ENCODE results near the gene ANLN. TPM values are rescaled to one million over a fixed set of nuclear protein-coding genes. Genes with fewer than 3 reads are reported as not detected.

The ANLN gene
- total and polyA plus RNA-seq, 9 of the 15 experiments (the other 6 are each of a cell fraction or from before 2014, with no cell fraction given): 18.1 to 66.2 (median 38.7) TPM

- TF ChIP-seq ZFP91 (CRISPR knock-in tag; IDR thresholded peaks at IDR 0.05) (no peak), ASH1L (IDR thresholded peaks at IDR 0.05; ENCODE audit: borderline replicate concordance, low read depth, partially characterized antibody) (no peak), HDAC8 (tag; IDR thresholded peaks at IDR 0.05) (no peak), E2F5 (CRISPR knock-in tag; IDR thresholded peaks at IDR 0.05) (peak; percentile 70; the same call in 1 of the 2 replicates), CHD2 (IDR thresholded peaks at IDR 0.05; ENCODE audit: low read depth, low read length) (peak; percentile 30; the same call in 1 of the 2 replicates), ZNF57 (CRISPR knock-in tag; IDR thresholded peaks at IDR 0.05) (no peak), AFF1 (IDR thresholded peaks at IDR 0.05; ENCODE audit: low read depth in 1 of 2, partially characterized antibody in 2 of 2) (no peak), U2AF1 (optimal IDR thresholded peaks at IDR 0.05; ENCODE audit: low read depth, low read length) (no peak), CBX3 (IDR thresholded peaks at IDR 0.05; ENCODE audit: borderline replicate concordance in 1 of 2, low read length in 2 of 2) (no peak), YY1 (IDR thresholded peaks at IDR 0.05; ENCODE audit: borderline replicate concordance in 1 of 3, control insufficient read depth in 1 of 3, extremely low read depth in 1 of 3, insufficient read depth in 3 of 3, insufficient read length in 1 of 3, insufficient replicate concordance in 2 of 3, low read depth in 1 of 3, low read length in 2 of 3) (peak in 2 of 3 experiments; percentile 46 to 48), POLR2AphosphoS5 (IDR thresholded peaks at IDR 0.05; ENCODE audit: control insufficient read depth, insufficient read depth, low read depth, low read length) (peak; percentile 80), SMC3 (conservative IDR thresholded peaks at IDR 0.05; ENCODE audit: insufficient read depth, low read depth, low read length) (0 out of 2 replicates have a peak, but pooled peaks have one; percentile 6), CTCFL (IDR thresholded peaks at IDR 0.05; ENCODE audit: borderline replicate concordance, insufficient read depth, low read depth, low read length, poor library complexity, severe bottlenecking) (no peak), SLC30A9 (CRISPR knock-in tag; IDR thresholded peaks at IDR 0.05) (no peak), RBM39 (optimal IDR thresholded peaks at IDR 0.05; ENCODE audit: low read depth, low read length) (no peak), HMGN3 (IDR thresholded peaks at IDR 0.05; ENCODE audit: borderline replicate concordance, extremely low read depth, insufficient read length, low read depth, low read length) (peak; percentile 84)
These were observed at the start of gene ANLN (continued) for GRCh38 chr7:36389371-36390198.
